ENCODE measurements around the gene BASP1. TPM values are rescaled to one million over a fixed set of nuclear protein-coding genes. Genes with fewer than 3 reads are reported as not detected.
"Not testable (repeated sequence)": the region's sequence is repeated elsewhere in the genome, so short reads cannot be mapped to it uniquely, and the experiment has no call there.

BASP1 gene
- total RNA-seq, 1 donor from 2014 or later = 78.7 TPM

GRCh38 chr5:17240487-17240886 lies 23.1 kb downstream of the BASP1 start:
- Histone ChIP-seq H3K4me3 (ENCODE audit: low read depth, low read length) (no peak overlapping the region), H3K36me3 (ENCODE audit: control insufficient read depth, insufficient read depth, low read length) (no peaks in the 10 kb centered on the region), H3K27me3 (ENCODE audit: control insufficient read depth, insufficient read depth, low read length) (no peaks in the 10 kb centered on the region)
- DNase-seq (ENCODE audit: low read depth) = no peak
- TF ChIP-seq, protein P1, sequence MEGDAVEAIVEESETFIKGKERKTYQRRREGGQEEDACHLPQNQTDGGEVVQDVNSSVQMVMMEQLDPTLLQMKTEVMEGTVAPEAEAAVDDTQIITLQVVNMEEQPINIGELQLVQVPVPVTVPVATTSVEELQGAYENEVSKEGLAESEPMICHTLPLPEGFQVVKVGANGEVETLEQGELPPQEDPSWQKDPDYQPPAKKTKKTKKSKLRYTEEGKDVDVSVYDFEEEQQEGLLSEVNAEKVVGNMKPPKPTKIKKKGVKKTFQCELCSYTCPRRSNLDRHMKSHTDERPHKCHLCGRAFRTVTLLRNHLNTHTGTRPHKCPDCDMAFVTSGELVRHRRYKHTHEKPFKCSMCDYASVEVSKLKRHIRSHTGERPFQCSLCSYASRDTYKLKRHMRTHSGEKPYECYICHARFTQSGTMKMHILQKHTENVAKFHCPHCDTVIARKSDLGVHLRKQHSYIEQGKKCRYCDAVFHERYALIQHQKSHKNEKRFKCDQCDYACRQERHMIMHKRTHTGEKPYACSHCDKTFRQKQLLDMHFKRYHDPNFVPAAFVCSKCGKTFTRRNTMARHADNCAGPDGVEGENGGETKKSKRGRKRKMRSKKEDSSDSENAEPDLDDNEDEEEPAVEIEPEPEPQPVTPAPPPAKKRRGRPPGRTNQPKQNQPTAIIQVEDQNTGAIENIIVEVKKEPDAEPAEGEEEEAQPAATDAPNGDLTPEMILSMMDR (IDR thresholded peaks at IDR 0.05; ENCODE audit: insufficient read depth, low read length, severe bottlenecking) = no peak
- no peak for FAIRE-seq

GRCh38 chr5:17241635-17242034 lies 24.2 kb downstream of the BASP1 start:
- TF ChIP-seq, protein P1 (IDR thresholded peaks at IDR 0.05; ENCODE audit: insufficient read depth, low read length, severe bottlenecking) = no peak
- Histone ChIP-seq H3K27me3 (ENCODE audit: control insufficient read depth, insufficient read depth, low read length) (no peaks in the 10 kb centered on the region), H3K36me3 (ENCODE audit: control insufficient read depth, insufficient read depth, low read length) (no peaks in the 10 kb centered on the region), H3K4me3 (ENCODE audit: low read depth, low read length) (no peak overlapping the region)
- DNase-seq (ENCODE audit: low read depth) (no peak), FAIRE-seq (no peak)

- H3K4me3 ChIP-seq (ENCODE audit: low read depth, low read length) = no peak overlapping the region
- TF ChIP-seq, protein P1 (IDR thresholded peaks at IDR 0.05; ENCODE audit: insufficient read depth, low read length, severe bottlenecking) = no peak
- FAIRE-seq = no peak
Measured at GRCh38 chr5:17243287-17244063, 26.0 kb downstream of the BASP1 start.

DNA sequence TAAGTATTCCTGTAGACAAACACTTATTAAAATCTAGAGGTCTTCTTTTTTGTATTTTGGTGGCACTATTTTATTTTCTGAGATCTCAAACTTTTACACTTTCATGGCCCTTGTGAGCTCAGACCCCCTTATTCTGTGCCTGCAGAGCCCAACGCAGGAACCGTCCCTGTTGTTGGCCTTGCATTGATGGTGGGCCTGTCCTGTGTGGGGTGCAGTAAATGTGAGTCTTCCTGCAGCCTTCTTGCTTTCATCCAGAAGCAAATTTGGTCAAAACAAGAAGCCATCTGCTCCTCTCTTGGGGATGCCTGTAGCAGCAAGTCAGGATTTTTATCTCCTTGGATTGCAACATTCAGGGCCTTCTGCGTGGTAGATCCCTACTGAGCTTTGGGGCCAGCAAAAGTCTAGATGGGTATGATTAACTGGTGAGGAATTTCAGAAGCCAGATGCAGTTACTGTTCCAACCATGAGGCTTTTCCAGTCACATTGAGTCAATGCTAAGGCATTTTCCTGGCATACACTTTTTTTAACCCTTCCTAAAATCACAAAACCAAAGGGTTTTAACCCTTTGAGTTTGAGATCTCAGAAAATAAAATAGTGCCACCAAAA lies 31.7 kb downstream of the BASP1 start:
- no peak for FAIRE-seq
- Histone ChIP-seq H3K27me3 (ENCODE audit: control insufficient read depth, insufficient read depth, low read length) (no peaks in the 10 kb centered on the region), H3K36me3 (ENCODE audit: control insufficient read depth, insufficient read depth, low read length) (no peaks in the 10 kb centered on the region), H3K4me3 (ENCODE audit: low read depth, low read length) (no peak overlapping the region)
- peak; percentile 98 for DNase-seq (ENCODE audit: low read depth)
- TF ChIP-seq, protein P1 (IDR thresholded peaks at IDR 0.05; ENCODE audit: insufficient read depth, low read length, severe bottlenecking) = peak; percentile 13

More at GRCh38 chr5:17243287-17244063, 26.0 kb downstream of the BASP1 start:
- DNase-seq (ENCODE audit: low read depth) = no peak
- H3K27me3 ChIP-seq (ENCODE audit: control insufficient read depth, insufficient read depth, low read length) = no peaks in the 10 kb centered on the region
- H3K36me3 ChIP-seq (ENCODE audit: control insufficient read depth, insufficient read depth, low read length) = no peaks in the 10 kb centered on the region

- not testable (repeated sequence) for H3K27me3 ChIP-seq (ENCODE audit: control insufficient read depth, insufficient read depth, low read length); FAIRE-seq; H3K4me3 ChIP-seq (ENCODE audit: low read depth, low read length); H3K36me3 ChIP-seq (ENCODE audit: control insufficient read depth, insufficient read depth, low read length); DNase-seq (ENCODE audit: low read depth)
Measured at GRCh38 chr5:17249841-17250240, 32.4 kb downstream of the BASP1 start.

- no peak for FAIRE-seq
- DNase-seq (ENCODE audit: low read depth) = peak; percentile 72
- TF ChIP-seq, protein P1 (IDR thresholded peaks at IDR 0.05; ENCODE audit: insufficient read depth, low read length, severe bottlenecking) = no peak
- peaks cover 1% of the 10 kb centered on the region for H3K36me3 ChIP-seq (ENCODE audit: control insufficient read depth, insufficient read depth, low read length)
- H3K4me3 ChIP-seq (ENCODE audit: low read depth, low read length) = no peak overlapping the region
- H3K27me3 ChIP-seq (ENCODE audit: control insufficient read depth, insufficient read depth, low read length) = no peaks in the 10 kb centered on the region
Measured at GRCh38 chr5:17252543-17252942, 35.1 kb downstream of the BASP1 start.
